Thyroid gland (tissue), 4 donors: ENCODE measurements around the gene NIPAL3. TPM values are rescaled to one million over a fixed set of nuclear protein-coding genes. Genes with fewer than 3 reads are reported as not detected.
"Not testable (repeated sequence)": the region's sequence is repeated elsewhere in the genome, so short reads cannot be mapped to it uniquely, and the experiment has no call there.

Experiments used
- DNase-seq, 2 donors: peaks; one replicate each; pipeline ENCODE4 v3.0.0-alpha.2; 2019
- H3K27ac ChIP-seq, 3 donors: fragments of 200-600 bp; sonication (generic); 1 replicate in 2 of 3; 2 replicates in 1 of 3; pipeline ENCODE4 v1.5.1; 2016 to 2019; ENCODE audit warnings: mild to moderate bottlenecking in 1 of 3, moderate library complexity in 1 of 3
- H3K27me3 ChIP-seq: fragments of 200-600 bp; sonication (generic); one replicate; pipeline ENCODE4 v1.5.1; 2019
- H3K36me3 ChIP-seq, 2 donors: fragments of 200-600 bp; sonication (generic); one replicate each; pipeline ENCODE4 v1.5.1; 2016 to 2019
- H3K4me1 ChIP-seq, 2 donors: fragments of 200-600 bp; sonication (generic); one replicate each; pipeline ENCODE4 v1.5.1; 2017 to 2019
- H3K4me3 ChIP-seq, 3 donors: fragments of 200-600 bp; sonication (generic); replicated peaks in 1 of 3; 1 replicate in 2 of 3; 2 replicates in 1 of 3; pipeline ENCODE4 v1.5.1; 2016; ENCODE audit warnings: mild to moderate bottlenecking in 1 of 3
- H3K9me3 ChIP-seq: fragments of 200-600 bp; sonication (generic); one replicate; pipeline ENCODE4 v1.5.1; 2017
- CTCF ChIP-seq, 6 experiments: fragments of 200-600 bp in 3 of 6; fragments of 450-650 bp in 3 of 6; sonication (generic) in 3 of 6; IDR thresholded peaks; one replicate each; pipeline ENCODE4 v1.5.1; 2016 to 2019; ENCODE audit warnings: antibody characterized with exemption in 6 of 6, mild to moderate bottlenecking in 2 of 6, inconsistent platforms in 1 of 6, moderate library complexity in 1 of 6
- POLR2A ChIP-seq, 2 donors: fragments of 450-650 bp; IDR thresholded peaks; one replicate each; pipeline ENCODE4 v1.6.1; 2017; ENCODE audit warnings: antibody characterized with exemption in 2 of 2, mild to moderate bottlenecking in 2 of 2, moderate library complexity in 1 of 2
- WGBS, 2 donors: methylation state at CpG; one replicate each; pipeline ENCODE4 v1.1.5; 2017; 5-methylcytosine and 5-hydroxymethylcytosine counted together
- intact Hi-C: fragments of 100-400 bp; cut with DNase I; formaldehyde crosslinking; loops from one replicate; pipeline ENCODE4 v1.15.1; 2023
- total RNA-seq, 4 donors: library from RNA; depleted of rRNA; stranded (reverse); fragments of >200 nt; gene quantifications; one replicate each; pipeline ENCODE4 v1.2.3, GENCODE V29; 2016

Gene NIPAL3
- total RNA-seq, 4 donors from 2014 or later, result 71.2 to 145 (median 121) TPM

- no peaks in the 10 kb centered on the region for H3K27me3 ChIP-seq
- no peak for DNase-seq
- peaks cover 9 to 11% of the 10 kb centered on the region in 2 donors for H3K36me3 ChIP-seq
- H3K4me1 ChIP-seq, result peaks cover 16 to 35% of the 10 kb centered on the region in 2 donors
- intact Hi-C loops, result no loop called here
- peak overlapping the region; percentile 18 to 67 (median 32) for H3K27ac ChIP-seq
- H3K4me3 ChIP-seq, result no peak overlapping the region
- H3K9me3 ChIP-seq, result no peaks in the 10 kb centered on the region
- WGBS, 2 donors, result 78 to 88% methylated on average over 3 of the region's 3 CpGs
- TF ChIP-seq CTCF (IDR thresholded peaks at IDR 0.05), result no peak
- no peak for TF ChIP-seq POLR2A (IDR thresholded peaks at IDR 0.05)
Measured at GRCh38 chr1:24457866-24458265, 42.3 kb downstream of the NIPAL3 start.

GRCh38 chr1:24459551-24460266, 44.1 kb downstream of the NIPAL3 start:
- H3K36me3 ChIP-seq, result peaks cover 5 to 9% of the 10 kb centered on the region in 2 donors
- peak overlapping the region; percentile 61 to 78 (median 67) for H3K27ac ChIP-seq
- no peak overlapping the region for H3K4me3 ChIP-seq
- intact Hi-C loops, result no loop called here
- H3K9me3 ChIP-seq, result no peaks in the 10 kb centered on the region
- H3K4me1 ChIP-seq, result peaks cover 25 to 51% of the 10 kb centered on the region in 2 donors
- H3K27me3 ChIP-seq, result no peaks in the 10 kb centered on the region
- 39 to 49% methylated on average over 6 of the region's 6 CpGs for WGBS, 2 donors
- TF ChIP-seq CTCF (IDR thresholded peaks at IDR 0.05) (no peak), POLR2A (IDR thresholded peaks at IDR 0.05) (no peak)
- DNase-seq, result peak; percentile 93 to 94

GRCh38 chr1:24462128-24462527, 46.5 kb downstream of the NIPAL3 start:
- WGBS, 2 donors, result 96 to 97% methylated on average over 4 of the region's 4 CpGs
- intact Hi-C loops, H3K36me3 ChIP-seq: not testable (repeated sequence)

GRCh38 chr1:24463776-24464735, 48.5 kb downstream of the NIPAL3 start:
- H3K27ac ChIP-seq, result peak overlapping the region; percentile 62 to 69 (median 69)
- no peak for TF ChIP-seq POLR2A (IDR thresholded peaks at IDR 0.05)
- TF ChIP-seq CTCF (IDR thresholded peaks at IDR 0.05), result no peak
- H3K9me3 ChIP-seq, result no peaks in the 10 kb centered on the region
- intact Hi-C loops, result no loop called here
- WGBS, 2 donors, result 45 to 47% methylated on average over 14 of the region's 14 CpGs
- no peaks in the 10 kb centered on the region for H3K36me3 ChIP-seq
- peak; percentile 76 to 78 for DNase-seq
- no peaks in the 10 kb centered on the region for H3K27me3 ChIP-seq
- no peak overlapping the region for H3K4me3 ChIP-seq
- peaks cover 21 to 45% of the 10 kb centered on the region in 2 donors for H3K4me1 ChIP-seq

More at GRCh38 chr1:24462128-24462527, 46.5 kb downstream of the NIPAL3 start:
- H3K4me1 ChIP-seq, result peaks cover 33 to 64% of the 10 kb centered on the region in 2 donors
- not testable (repeated sequence) for DNase-seq, H3K4me3 ChIP-seq, H3K9me3 ChIP-seq, H3K27me3 ChIP-seq
- H3K27ac ChIP-seq, result peak overlapping the region in 1 of 3 donors; percentile 2

- H3K36me3 ChIP-seq, result no peaks in the 10 kb centered on the region
- intact Hi-C loops, result no loop called here
- H3K4me1 ChIP-seq, result peaks cover 17 to 35% of the 10 kb centered on the region in 2 donors
- TF ChIP-seq CTCF (IDR thresholded peaks at IDR 0.05), result no peak
- no peak for TF ChIP-seq POLR2A (IDR thresholded peaks at IDR 0.05)
- no peak for DNase-seq
- no peak overlapping the region for H3K4me3 ChIP-seq
- no peaks in the 10 kb centered on the region for H3K27me3 ChIP-seq
- WGBS, 2 donors, result 63 to 72% methylated on average over 4 of the region's 4 CpGs
- peak overlapping the region; percentile 62 to 69 (median 69) for H3K27ac ChIP-seq
- no peaks in the 10 kb centered on the region for H3K9me3 ChIP-seq
Measured at GRCh38 chr1:24465099-24465498, 49.5 kb downstream of the NIPAL3 start.
